MCF 10A (cell line): ENCODE measurements around the gene NRXN3. TPM values are rescaled to one million over a fixed set of nuclear protein-coding genes. Genes with fewer than 3 reads are reported as not detected.
A peak's percentile ranks its signal among the peaks of the same experiment; 100 is the strongest.

Experiments
- BruUV-seq: library from RNA; stranded (reverse); fragments of 400-500 nt; replicated peaks from 2 replicates; lab custom pipeline; 2021; lab: Mats Ljungman, UMichigan
- CTCF ChIA-PET: fragments of 300-600 bp; sonication (Branson Sonifier 250); formaldehyde crosslinking; extraction: SDS; loops from one replicate; lab custom pipeline; 2021; ENCODE audit warnings: antibody characterized with exemption, inconsistent platforms; lab: Yijun Ruan, JAX
- POLR2A ChIA-PET: fragments of 300-600, 350-650 bp; sonication (Branson Sonifier 250); formaldehyde crosslinking; extraction: SDS; loops from one replicate; lab custom pipeline; 2020; ENCODE audit warnings: antibody characterized with exemption, inconsistent platforms; lab: Yijun Ruan, JAX
- DNase-seq: peaks from one replicate; pipeline ENCODE4 v3.0.0-alpha.2; 2018; ENCODE audit not compliant: unreplicated experiment
- H3K27ac Mint-ChIP-seq: one replicate; pipeline ENCODE4 v1.8.0; 2022; ENCODE audit warnings: mild to moderate bottlenecking, low read depth, mixed read lengths; ENCODE audit not compliant: unreplicated experiment
- H3K27me3 Mint-ChIP-seq: one replicate; pipeline ENCODE4 v1.8.0; 2022; ENCODE audit warnings: mixed read lengths; ENCODE audit not compliant: insufficient read depth, unreplicated experiment
- H3K36me3 Mint-ChIP-seq: one replicate; pipeline ENCODE4 v1.8.0; 2022; ENCODE audit warnings: mild to moderate bottlenecking, moderate library complexity, mixed read lengths; ENCODE audit not compliant: insufficient read depth, unreplicated experiment
- H3K4me1 Mint-ChIP-seq: one replicate; pipeline ENCODE4 v1.8.0; 2022; ENCODE audit warnings: mixed read lengths; ENCODE audit not compliant: insufficient read depth, unreplicated experiment
- H3K4me3 Mint-ChIP-seq: one replicate; pipeline ENCODE4 v1.8.0; 2022; ENCODE audit warnings: mild to moderate bottlenecking, moderate library complexity, mixed read lengths; ENCODE audit not compliant: unreplicated experiment
- H3K9me3 Mint-ChIP-seq: one replicate; pipeline ENCODE4 v1.8.0; 2022; ENCODE audit warnings: mixed read lengths; ENCODE audit not compliant: unreplicated experiment
- intact Hi-C: fragments of 100-400 bp; cut with micrococcal nuclease; formaldehyde crosslinking; loops from 2 replicates; pipeline ENCODE4 v1.14.1; 2022
- total RNA-seq: library from RNA; stranded (reverse); gene quantifications from 2 replicates; pipeline ENCODE4 v1.2.3, GENCODE V29; 2022
- TF ChIP-seq, protein P1 (sequence below): fragments of 200-600 bp; IDR thresholded peaks from one replicate; pipeline ENCODE4 v1.8.0; 2022; ENCODE audit warnings: antibody characterized with exemption, mild to moderate bottlenecking; ENCODE audit not compliant: unreplicated experiment

Gene NRXN3
- total RNA-seq, 1 experiment from 2014 or later, result not detected

DNA sequence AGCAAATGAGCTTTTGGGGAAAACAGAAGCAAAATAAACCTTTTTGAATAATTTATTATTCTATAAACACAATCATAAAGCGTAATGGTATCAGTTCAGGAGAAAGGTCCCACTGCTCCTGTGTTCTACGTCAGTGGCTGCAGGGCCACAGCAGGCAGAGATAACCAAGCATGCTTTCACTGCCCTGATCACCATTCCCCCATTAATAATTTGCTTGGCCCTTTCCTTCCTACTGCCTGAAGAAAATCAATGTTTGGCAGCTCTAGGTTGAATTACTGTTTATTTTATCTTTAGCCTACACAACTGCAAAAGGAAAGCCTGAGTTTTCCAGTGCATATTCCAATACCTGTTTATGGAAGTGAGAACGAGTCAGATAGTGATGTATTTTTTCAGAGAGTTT is 1671.3 kb downstream of the NRXN3 start:
- Mint-ChIP-seq H3K4me3 (no peak overlapping the region), H3K27ac (no peak overlapping the region), H3K27me3 (peaks cover 44% of the 10 kb centered on the region), H3K4me1 (no peaks in the 10 kb centered on the region), H3K9me3 (peaks cover 7% of the 10 kb centered on the region), H3K36me3 (no peaks in the 10 kb centered on the region)
- ChIA-PET POLR2A (interaction anchor here (0.8 kb wide), 1 partner anchor 26 kb away, joined by 3 read pairs; no protein-coding TSS in a partner anchor), CTCF (no interaction called here)
- TF ChIP-seq, protein P1, sequence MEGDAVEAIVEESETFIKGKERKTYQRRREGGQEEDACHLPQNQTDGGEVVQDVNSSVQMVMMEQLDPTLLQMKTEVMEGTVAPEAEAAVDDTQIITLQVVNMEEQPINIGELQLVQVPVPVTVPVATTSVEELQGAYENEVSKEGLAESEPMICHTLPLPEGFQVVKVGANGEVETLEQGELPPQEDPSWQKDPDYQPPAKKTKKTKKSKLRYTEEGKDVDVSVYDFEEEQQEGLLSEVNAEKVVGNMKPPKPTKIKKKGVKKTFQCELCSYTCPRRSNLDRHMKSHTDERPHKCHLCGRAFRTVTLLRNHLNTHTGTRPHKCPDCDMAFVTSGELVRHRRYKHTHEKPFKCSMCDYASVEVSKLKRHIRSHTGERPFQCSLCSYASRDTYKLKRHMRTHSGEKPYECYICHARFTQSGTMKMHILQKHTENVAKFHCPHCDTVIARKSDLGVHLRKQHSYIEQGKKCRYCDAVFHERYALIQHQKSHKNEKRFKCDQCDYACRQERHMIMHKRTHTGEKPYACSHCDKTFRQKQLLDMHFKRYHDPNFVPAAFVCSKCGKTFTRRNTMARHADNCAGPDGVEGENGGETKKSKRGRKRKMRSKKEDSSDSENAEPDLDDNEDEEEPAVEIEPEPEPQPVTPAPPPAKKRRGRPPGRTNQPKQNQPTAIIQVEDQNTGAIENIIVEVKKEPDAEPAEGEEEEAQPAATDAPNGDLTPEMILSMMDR, result no peak
- intact Hi-C loops, result no loop called here
- no TSS peak for BruUV-seq
- DNase-seq, result no peak

DNA sequence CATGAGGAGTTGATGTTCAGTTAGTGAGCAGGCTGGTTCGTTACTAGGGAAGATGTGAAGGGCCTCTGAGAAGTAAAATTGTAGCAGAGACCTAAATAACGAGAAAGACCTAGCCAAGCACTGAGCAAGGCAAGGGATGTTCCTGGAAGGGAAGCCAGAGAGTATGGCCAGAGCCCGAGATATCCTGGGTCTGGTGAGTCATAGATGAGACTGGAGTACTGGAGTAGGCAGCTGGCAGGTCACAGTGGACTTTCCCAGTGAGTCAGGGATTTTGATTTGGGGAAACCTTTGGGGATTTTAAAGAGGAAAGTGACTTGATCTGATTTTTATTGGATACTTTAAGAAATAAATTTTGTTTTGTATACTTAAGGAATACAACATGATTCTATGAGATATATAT is 1672.1 kb downstream of the NRXN3 start:
- DNase-seq, result peak; percentile 50
- H3K27ac Mint-ChIP-seq, result no peak overlapping the region
- intact Hi-C loops, result no loop called here
- H3K9me3 Mint-ChIP-seq, result peaks cover 7% of the 10 kb centered on the region
- no peak overlapping the region for H3K4me3 Mint-ChIP-seq
- H3K36me3 Mint-ChIP-seq, result no peaks in the 10 kb centered on the region
- no TSS peak for BruUV-seq
- TF ChIP-seq, protein P1, result no peak
- POLR2A ChIA-PET, result no interaction called here
- no peaks in the 10 kb centered on the region for H3K4me1 Mint-ChIP-seq
- CTCF ChIA-PET, result interaction anchor here (0.6 kb wide), 1 partner anchor 16 kb away, joined by 7 read pairs; no protein-coding TSS in a partner anchor
- peaks cover 44% of the 10 kb centered on the region for H3K27me3 Mint-ChIP-seq

DNA sequence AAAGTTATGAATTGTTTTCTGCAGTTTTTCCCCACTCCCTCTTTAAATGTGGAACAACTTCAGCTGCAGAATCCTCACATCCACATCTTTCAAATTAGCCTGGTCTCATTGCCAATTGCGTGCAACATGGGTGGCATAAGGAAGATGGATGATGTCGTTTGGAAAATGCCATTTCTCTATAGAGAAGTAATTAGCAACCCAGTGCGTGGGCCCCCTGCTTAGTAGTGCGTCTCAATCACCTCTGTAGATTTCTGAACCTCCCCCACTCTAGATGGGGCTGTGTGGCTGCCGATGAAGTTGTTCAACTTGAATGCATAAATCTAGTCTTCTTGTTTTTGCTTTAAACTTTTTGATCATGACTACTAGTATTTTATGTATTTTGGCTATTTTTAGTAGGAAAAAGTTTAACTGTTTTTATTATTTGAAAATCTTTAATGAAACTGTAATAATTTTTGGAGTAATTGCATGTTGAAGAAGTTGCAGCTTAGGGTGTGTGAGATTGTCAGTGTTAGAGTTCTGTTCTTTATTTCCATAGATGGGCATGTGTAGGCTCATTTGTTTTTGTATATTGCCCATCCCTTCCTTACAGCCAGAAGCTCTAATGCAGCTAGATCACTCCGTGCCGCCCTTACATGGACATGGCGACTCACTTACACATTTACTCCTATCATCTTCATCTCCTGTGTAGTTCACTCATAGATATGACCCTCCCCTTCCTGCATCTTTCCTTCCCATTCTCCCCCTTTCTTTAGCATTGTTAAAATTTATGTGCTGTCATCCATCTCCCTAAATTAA is 1683.0 kb downstream of the NRXN3 start:
- Mint-ChIP-seq H3K4me3 (no peak overlapping the region), H3K4me1 (no peaks in the 10 kb centered on the region), H3K9me3 (no peaks in the 10 kb centered on the region), H3K36me3 (no peaks in the 10 kb centered on the region), H3K27me3 (peaks cover 65% of the 10 kb centered on the region), H3K27ac (no peak overlapping the region)
- BruUV-seq, result no TSS peak
- intact Hi-C loops, result no loop called here
- ChIA-PET CTCF (no interaction called here), POLR2A (no interaction called here)
- TF ChIP-seq, protein P1, result no peak
- DNase-seq, result no peak

DNA sequence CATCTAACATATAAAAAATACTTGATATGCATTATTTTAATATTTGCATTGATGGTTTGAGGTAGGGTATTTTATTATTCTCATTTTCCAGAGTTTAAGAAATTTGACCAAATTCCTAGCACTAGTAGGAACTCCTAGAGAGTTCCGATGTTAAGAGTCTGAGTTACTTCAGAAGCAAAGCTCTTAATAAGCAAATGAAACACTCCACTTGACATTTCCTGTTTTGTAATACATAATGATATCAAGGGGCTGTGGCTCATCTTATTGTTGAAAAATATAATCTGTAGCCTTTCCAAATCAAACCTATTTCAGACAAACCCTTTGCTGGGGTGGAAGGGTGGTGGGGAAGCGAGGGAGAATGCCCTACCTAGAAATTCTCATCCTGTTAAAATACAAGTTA is 1685.6 kb downstream of the NRXN3 start:
- Mint-ChIP-seq H3K27me3 (peaks cover 40% of the 10 kb centered on the region), H3K9me3 (no peaks in the 10 kb centered on the region), H3K36me3 (no peaks in the 10 kb centered on the region), H3K4me1 (no peaks in the 10 kb centered on the region), H3K4me3 (no peak overlapping the region), H3K27ac (no peak overlapping the region)
- no TSS peak for BruUV-seq
- intact Hi-C loops, result no loop called here
- no peak for DNase-seq
- POLR2A ChIA-PET, result no interaction called here
- TF ChIP-seq, protein P1, result no peak
- CTCF ChIA-PET, result interaction anchor here (0.6 to 0.7 kb wide), 2 partner anchors 109 to 921 kb away, joined by 3 read pairs; no protein-coding TSS in a partner anchor
